IMR-90 (cell line): ENCODE measurements around the gene RIMBP2. TPM values are rescaled to one million over a fixed set of nuclear protein-coding genes. Genes with fewer than 3 reads are reported as not detected.

Experiments
- ATAC-seq: fragments of 200-7000 bp; cut with Tn5 transposase; 2 replicates; pipeline ENCODE4 v1.9.1; 2020; ENCODE audit warnings: low read depth, mild to moderate bottlenecking, moderate library complexity
- BruUV-seq: library from RNA; stranded (reverse); fragments of 400-500 nt; replicated peaks from 2 replicates; lab custom pipeline; 2021; lab: Mats Ljungman, UMichigan
- CTCF ChIA-PET: fragments of 300-600 bp; formaldehyde crosslinking; extraction: SDS; loops from one replicate; lab custom pipeline; 2021; ENCODE audit warnings: antibody characterized with exemption; lab: Yijun Ruan, JAX
- POLR2A ChIA-PET: fragments of 300-600 bp; sonication (Branson Sonifier 250); formaldehyde crosslinking; loops from one replicate; lab custom pipeline; 2022; ENCODE audit warnings: antibody characterized with exemption; ENCODE audit not compliant: unreplicated experiment; lab: Charles Lee
- DNase-seq: peaks from one replicate; pipeline ENCODE4 v3.0.0; 2013
- H2AFZ ChIP-seq: replicated peaks from 2 replicates; pipeline ENCODE3; 2013; ENCODE audit warnings: low read length, mild to moderate bottlenecking; ENCODE audit not compliant: poor library complexity
- H2AK5ac ChIP-seq: 2 replicates; pipeline ENCODE4 v1.6.1; 2013; ENCODE audit warnings: low read depth, low read length, inconsistent platforms
- H2AK9ac ChIP-seq: replicated peaks from 2 replicates; pipeline ENCODE3; 2013; ENCODE audit warnings: mild to moderate bottlenecking, low read depth, low read length, moderate library complexity; ENCODE audit not compliant: poor library complexity
- H2BK120ac ChIP-seq: 2 replicates; pipeline ENCODE4 v1.6.1; 2013; ENCODE audit warnings: low read depth, low read length, inconsistent platforms
- H2BK15ac ChIP-seq: 3 replicates; pipeline ENCODE4 v1.6.1; 2013; ENCODE audit warnings: low read depth, low read length, inconsistent platforms
- H2BK20ac ChIP-seq: 2 replicates; pipeline ENCODE4 v1.6.1; 2013; ENCODE audit warnings: low read depth, mild to moderate bottlenecking, inconsistent platforms, low read length, moderate library complexity
- H2BK5ac ChIP-seq: 2 replicates; pipeline ENCODE4 v1.6.1; 2013; ENCODE audit warnings: mild to moderate bottlenecking, low read depth, low read length, inconsistent platforms; ENCODE audit not compliant: poor library complexity, severe bottlenecking
- H3K14ac ChIP-seq: replicated peaks from 2 replicates; pipeline ENCODE4 v1.6.1; 2013; ENCODE audit warnings: low read depth, low read length, inconsistent platforms
- H3K18ac ChIP-seq: 2 replicates; pipeline ENCODE4 v1.6.1; 2013; ENCODE audit warnings: low read depth, low read length, control low read depth
- H3K23ac ChIP-seq: 2 replicates; pipeline ENCODE4 v1.6.1; 2013; ENCODE audit warnings: low read depth, low read length, inconsistent platforms
- H3K27ac ChIP-seq: 2 replicates; pipeline ENCODE4 v1.5.1; 2013; ENCODE audit warnings: mild to moderate bottlenecking, control low read depth, low read length; ENCODE audit not compliant: insufficient read depth
- H3K27me3 ChIP-seq: 2 replicates; pipeline ENCODE4 v1.6.1; 2013; ENCODE audit warnings: low read length; ENCODE audit not compliant: control insufficient read depth, insufficient read depth
- H3K36me3 ChIP-seq: 2 replicates; pipeline ENCODE4 v1.6.1; 2013; ENCODE audit warnings: low read length, mixed read lengths; ENCODE audit not compliant: control insufficient read depth, insufficient read depth
- H3K4ac ChIP-seq: 2 replicates; pipeline ENCODE4 v1.6.1; 2013; ENCODE audit warnings: low read depth, low read length, inconsistent platforms
- H3K4me1 ChIP-seq: 2 replicates; pipeline ENCODE4 v1.6.1; 2013; ENCODE audit warnings: low read length, mixed read lengths; ENCODE audit not compliant: control insufficient read depth, insufficient read depth
- H3K4me2 ChIP-seq: 2 replicates; pipeline ENCODE4 v1.6.1; 2013; ENCODE audit warnings: low read depth, mild to moderate bottlenecking, control low read depth, low read length, moderate library complexity
- H3K4me3 ChIP-seq: 2 replicates; pipeline ENCODE4 v1.5.1; 2013; ENCODE audit warnings: low read depth, mild to moderate bottlenecking, control low read depth, low read length, moderate library complexity; ENCODE audit not compliant: insufficient read depth
- H3K56ac ChIP-seq: 2 replicates; pipeline ENCODE4 v1.6.1; 2013; ENCODE audit warnings: low read length, inconsistent platforms; ENCODE audit not compliant: insufficient read depth; ENCODE audit errors: extremely low read depth
- H3K79me1 ChIP-seq, 2 experiments: 2 replicates each; pipeline ENCODE4 v1.6.1; 2013; ENCODE audit warnings: low read length in 2 of 2, inconsistent platforms in 1 of 2, low read depth in 1 of 2
- H3K9ac ChIP-seq: 2 replicates; pipeline ENCODE4 v1.6.1; 2013; ENCODE audit warnings: low read depth, low read length, control low read depth
- H3K9me1 ChIP-seq: 2 replicates; pipeline ENCODE4 v1.6.1; 2013; ENCODE audit warnings: low read length, inconsistent platforms; ENCODE audit not compliant: insufficient read depth
- H3K9me3 ChIP-seq: 2 replicates; pipeline ENCODE4 v1.6.1; 2013; ENCODE audit warnings: low read length; ENCODE audit not compliant: control insufficient read depth, insufficient read depth
- H4K20me1 ChIP-seq: 2 replicates; pipeline ENCODE4 v1.6.1; 2013; ENCODE audit warnings: low read length, inconsistent platforms; ENCODE audit not compliant: insufficient read depth
- H4K5ac ChIP-seq: 2 replicates; pipeline ENCODE4 v1.6.1; 2013; ENCODE audit warnings: mild to moderate bottlenecking, low read depth, low read length, control low read depth
- H4K8ac ChIP-seq, 2 experiments: 2 replicates each; pipeline ENCODE4 v1.6.1; 2013; ENCODE audit warnings: low read depth in 2 of 2, low read length in 2 of 2, control low read depth in 1 of 2, inconsistent platforms in 1 of 2
- H4K91ac ChIP-seq: 2 replicates; pipeline ENCODE4 v1.6.1; 2013; ENCODE audit warnings: low read depth, low read length, inconsistent platforms; ENCODE audit not compliant: insufficient read depth
- CHD1 ChIP-seq: IDR thresholded peaks from 2 replicates; pipeline ENCODE4 v1.6.1; 2012; ENCODE audit warnings: low read depth, low read length, improper control_type of control experiment
- ELK1 ChIP-seq: fragments of 150-350 bp; IDR thresholded peaks from 2 replicates; pipeline ENCODE4 v1.6.1; 2016; ENCODE audit warnings: low read depth, mild to moderate bottlenecking, low read length, moderate library complexity, borderline replicate concordance
- FOS ChIP-seq: fragments of 150-350 bp; IDR thresholded peaks from 2 replicates; pipeline ENCODE4 v1.6.1; 2016; ENCODE audit warnings: low read depth, low read length
- NFE2L2 ChIP-seq: fragments of 150-350 bp; IDR thresholded peaks from 2 replicates; pipeline ENCODE4 v1.6.1; 2016; ENCODE audit warnings: low read depth, mild to moderate bottlenecking, low read length
- POLR2A ChIP-seq: IDR thresholded peaks from 2 replicates; pipeline ENCODE4 v1.6.1; 2012; ENCODE audit warnings: mild to moderate bottlenecking, low read depth, low read length
- RCOR1 ChIP-seq: IDR thresholded peaks from 2 replicates; pipeline ENCODE4 v1.6.1; 2012; ENCODE audit warnings: mild to moderate bottlenecking, low read length, improper control_type of control experiment; ENCODE audit not compliant: insufficient replicate concordance
- RFX5 ChIP-seq: IDR thresholded peaks from 2 replicates; pipeline ENCODE4 v1.8.0; 2012; ENCODE audit warnings: low read depth, mild to moderate bottlenecking, low read length, moderate library complexity
- SMC3 ChIP-seq: fragments of 150-350 bp; IDR thresholded peaks from 2 replicates; pipeline ENCODE4 v1.6.1; 2016; ENCODE audit warnings: low read depth, mild to moderate bottlenecking, antibody characterized with exemption, low read length, moderate library complexity
- WGBS, 2 experiments: methylation state at CpG; one replicate each; pipeline versions ENCODE4 v1.1.5 to v1.1.7; 2013; ENCODE audit warnings: missing lambda C conversion rate in 2 of 2; ENCODE audit not compliant: insufficient read length in 1 of 2; ENCODE audit errors: extremely low coverage in 2 of 2; 5-methylcytosine and 5-hydroxymethylcytosine counted together
- dilution Hi-C: fragments of 300-500 bp; cut with HindIII; formaldehyde crosslinking; loops from one replicate; pipeline ENCODE4 v1.14.3; 2018; ENCODE audit warnings: low sequenced_read_pairs; ENCODE audit not compliant: unreplicated experiment
- in situ Hi-C: fragments of 300-500 bp; cut with MboI; formaldehyde crosslinking; loops from 3 replicates; pipeline ENCODE4 v1.14.3; 2019; ENCODE audit warnings: low sequenced_read_pairs, inconsistent platforms, mixed read lengths
- intact Hi-C: fragments of 100-400 bp; cut with micrococcal nuclease; formaldehyde crosslinking; loops from 2 replicates; pipeline ENCODE4 v1.10.0; 2022
- polyA plus RNA-seq, 3 experiments: library from polyadenylated mRNA; depleted of rRNA; stranded (reverse); fragments of >200 nt; gene quantifications; 2 replicates each; pipeline ENCODE4 v1.2.3, GENCODE V29; 2012; ENCODE audit warnings: low replicate concordance in 1 of 3
- total RNA-seq: library from RNA; depleted of rRNA; stranded (reverse); fragments of >200 nt; gene quantifications from 2 replicates; pipeline ENCODE4 v1.2.3, GENCODE V29; 2012

The RIMBP2 gene
- total and polyA plus RNA-seq, 2 of the 4 experiments (the other 2 are of a cell fraction): not detected

GRCh38 chr12:130482448-130482847 is 233.7 kb downstream of the RIMBP2 start:
- CTCF ChIA-PET: no interaction called here
- Histone ChIP-seq H3K27ac (no peak overlapping the region), H2AFZ (no peak overlapping the region), H4K8ac (no peak overlapping the region), H4K20me1 (no peaks in the 10 kb centered on the region), H3K14ac (no peak overlapping the region), H3K4me1 (no peaks in the 10 kb centered on the region), H4K5ac (no peak overlapping the region), H3K27me3 (no peaks in the 10 kb centered on the region), H3K56ac (no peak overlapping the region), H2AK5ac (no peak overlapping the region), H3K4me2 (no peak overlapping the region), H3K9me1 (no peaks in the 10 kb centered on the region), H2AK9ac (no peak overlapping the region), H3K18ac (no peak overlapping the region), H2BK20ac (no peak overlapping the region), H3K9me3 (peaks cover 40% of the 10 kb centered on the region), H2BK5ac (no peak overlapping the region), H3K9ac (no peak overlapping the region), H3K36me3 (no peaks in the 10 kb centered on the region), H2BK120ac (no peak overlapping the region), H2BK15ac (no peak overlapping the region), H3K4ac (no peak overlapping the region), H3K4me3 (no peak overlapping the region), H3K79me1 (no peaks in the 10 kb centered on the region), H3K23ac (no peak overlapping the region), H4K91ac (no peak overlapping the region)
- ATAC-seq: no peak
- no TSS peak for BruUV-seq
- WGBS, 2 experiments: no CpG with 5 or more reads among the region's 3 CpGs
- POLR2A ChIA-PET: no interaction called here
- TF ChIP-seq FOS: no peak
- TF ChIP-seq CHD1: no peak
- no peak for TF ChIP-seq RFX5
- no peak for TF ChIP-seq ELK1
- TF ChIP-seq POLR2A: no peak
- no peak for TF ChIP-seq NFE2L2
- TF ChIP-seq RCOR1: no peak
- no peak for TF ChIP-seq SMC3
- dilution Hi-C loops: no loop called here
- DNase-seq: no peak
- intact Hi-C loops: no loop called here
- in situ Hi-C loops: no loop called here
